Measurements from ENCODE around the gene ZBTB43. TPM values are rescaled to one million over a fixed set of nuclear protein-coding genes. Genes with fewer than 3 reads are reported as not detected.

ZBTB43 gene
- 5.8 to 12.6 TPM (median 6.2 TPM) in 5 replicates for total RNA-seq (2022; extraction: Qiagen RNA extraction; ENCODE audit: low read depth)

GRCh38 chr9:126804696-126805553, at the start of gene ZBTB43:
Gene ZBTB43, plus strand, starts transcription at chr9:126805040. Its CDS starts 27,470 bp downstream, at chr9:126832510.

GRCh38 chr9:126860077-126860756, 55.4 kb downstream of the ZBTB43 start, which contains the start of gene ZBTB34:
Gene ZBTB34, plus strand, starts transcription at chr9:126860639. Its CDS starts 18,761 bp downstream, at chr9:126879400.

Other genes starting within 250 kb of the ZBTB43 start
- 1.2 to 1.9 TPM (median 1.6 TPM) in 5 replicates for gene LMX1B, start 191.1 kb upstream of the ZBTB43 start, total RNA-seq (2022; extraction: Qiagen RNA extraction; ENCODE audit: low read depth)
- 2.3 to 3.9 TPM (median 3.8 TPM) in 5 replicates for gene ZBTB34, start 55.6 kb downstream of the ZBTB43 start, total RNA-seq (2022; extraction: Qiagen RNA extraction; ENCODE audit: low read depth)
- gene RALGPS1, start 109.7 kb downstream of the ZBTB43 start, total RNA-seq (2022; extraction: Qiagen RNA extraction; ENCODE audit: low read depth), result 1.4 to 2.4 TPM (median 2.0 TPM) in 5 replicates